Fibroblast of lung (primary cell): ENCODE results near the gene ADARB1. TPM values are rescaled to one million over a fixed set of nuclear protein-coding genes. Genes with fewer than 3 reads are reported as not detected.

ENCODE experiments used
- DNase-seq, 2 donors: peaks; one replicate each; pipeline versions ENCODE4 v3.0.0 to v3.0.0-alpha.2; 2010; ENCODE audit warnings: low read depth in 2 of 2
- H2AFZ ChIP-seq: 2 replicates; pipeline ENCODE4 v1.5.1; 2012; ENCODE audit warnings: low read length, control low read depth, inconsistent platforms
- H3K27ac ChIP-seq: 2 replicates; pipeline ENCODE4 v1.5.1; 2011; ENCODE audit warnings: low read length, control low read depth; ENCODE audit not compliant: insufficient read depth
- H3K27me3 ChIP-seq: 2 replicates; pipeline ENCODE4 v1.5.1; 2011; ENCODE audit warnings: mild to moderate bottlenecking, low read length; ENCODE audit not compliant: control insufficient read depth, insufficient read depth
- H3K36me3 ChIP-seq: 2 replicates; pipeline ENCODE4 v1.5.1; 2011; ENCODE audit warnings: low read length; ENCODE audit not compliant: control insufficient read depth, insufficient read depth
- H3K4me1 ChIP-seq: 2 replicates; pipeline ENCODE4 v1.5.1; 2011; ENCODE audit warnings: low read length; ENCODE audit not compliant: control insufficient read depth, insufficient read depth; ENCODE audit errors: extremely low read depth
- H3K4me2 ChIP-seq: 2 replicates; pipeline ENCODE4 v1.5.1; 2011; ENCODE audit warnings: low read length, control low read depth; ENCODE audit not compliant: insufficient read depth; ENCODE audit errors: extremely low read depth
- H3K4me3 ChIP-seq, 4 experiments: fragments of 200-600 bp in 1 of 4; sonication (generic) in 1 of 4; replicated peaks in 1 of 4; 2 replicates each; pipeline ENCODE4 v1.5.1; 2011 to 2016; ENCODE audit warnings: low read length in 4 of 4, low read depth in 3 of 4, mild to moderate bottlenecking in 3 of 4, control low read depth in 2 of 4, inconsistent platforms in 1 of 4, mixed read lengths in 1 of 4; ENCODE audit not compliant: insufficient read depth in 1 of 4; ENCODE audit errors: control extremely low read depth in 1 of 4
- H3K79me2 ChIP-seq: 2 replicates; pipeline ENCODE4 v1.5.1; 2012; ENCODE audit warnings: mild to moderate bottlenecking, low read length, inconsistent platforms; ENCODE audit not compliant: control insufficient read depth, insufficient read depth
- H3K9ac ChIP-seq: 2 replicates; pipeline ENCODE4 v1.5.1; 2011; ENCODE audit warnings: mild to moderate bottlenecking, low read length, control low read depth; ENCODE audit not compliant: insufficient read depth
- H3K9me3 ChIP-seq: 2 replicates; pipeline ENCODE4 v1.5.1; 2012; ENCODE audit warnings: low read depth, low read length; ENCODE audit not compliant: control insufficient read depth, insufficient read depth
- H4K20me1 ChIP-seq: 2 replicates; pipeline ENCODE4 v1.5.1; 2011; ENCODE audit warnings: low read length; ENCODE audit not compliant: control insufficient read depth, insufficient read depth; ENCODE audit errors: extremely low read depth
- CTCF ChIP-seq, 2 donors: IDR thresholded peaks in 1 of 2; conservative IDR thresholded peaks in 1 of 2; 1 replicate in 1 of 2; 2 replicates in 1 of 2; pipeline ENCODE4 v1.5.1; 2011 to 2012; ENCODE audit warnings: low read length in 2 of 2, control low read depth in 1 of 2, inconsistent platforms in 1 of 2, low read depth in 1 of 2, mild to moderate bottlenecking in 1 of 2
- EZH2 ChIP-seq: IDR thresholded peaks from 2 replicates; pipeline ENCODE4 v1.5.1; 2012; ENCODE audit warnings: low read length, control low read depth, mild to moderate bottlenecking; ENCODE audit errors: missing control alignments
- polyA plus RNA-seq, 2 donors: library from polyadenylated mRNA; depleted of rRNA in 1 of 2; stranded (reverse) in 1 of 2; unstranded in 1 of 2; fragments of >200 nt; gene quantifications; 2 replicates each; pipeline ENCODE4 v1.2.1, GENCODE V29; 2011 to 2012; ENCODE audit warnings: missing spikeins in 1 of 2
- total RNA-seq: library from RNA; depleted of rRNA; stranded (reverse); fragments of >200 nt; gene quantifications from 2 replicates; pipeline ENCODE4 v1.2.1, GENCODE V29; 2014

Gene ADARB1
- total and polyA plus RNA-seq, 2 donors (not counting 1 experiment from before 2014, with no cell fraction given) = 20.2 to 25.3 TPM

- Histone ChIP-seq H3K4me2 (no peak overlapping the region), H3K36me3 (no peaks in the 10 kb centered on the region), H2AFZ (no peak overlapping the region), H3K4me3 (no peak overlapping the region), H3K27ac (no peak overlapping the region), H3K79me2 (no peaks in the 10 kb centered on the region), H3K9ac (no peak overlapping the region), H3K9me3 (no peaks in the 10 kb centered on the region), H3K27me3 (peaks cover 3% of the 10 kb centered on the region), H3K4me1 (no peaks in the 10 kb centered on the region), H4K20me1 (peaks cover 3% of the 10 kb centered on the region)
- DNase-seq = no peak
- TF ChIP-seq CTCF (conservative IDR thresholded peaks at IDR 0.05 in 1 of 2, IDR thresholded peaks at IDR 0.05 in 1 of 2; ENCODE audit: low read depth in 1 of 2, low read length in 2 of 2) = no peak
- no peak for TF ChIP-seq EZH2
Observed at GRCh38 chr21:45123440-45123839, 49.1 kb downstream of the ADARB1 start.

- H4K20me1 ChIP-seq = peaks cover 3% of the 10 kb centered on the region
- H3K4me2 ChIP-seq = no peak overlapping the region
- H3K79me2 ChIP-seq = no peaks in the 10 kb centered on the region
- TF ChIP-seq EZH2 = no peak
- TF ChIP-seq CTCF (conservative IDR thresholded peaks at IDR 0.05 in 1 of 2, IDR thresholded peaks at IDR 0.05 in 1 of 2; ENCODE audit: low read depth in 1 of 2, low read length in 2 of 2) = no peak
- H3K36me3 ChIP-seq = no peaks in the 10 kb centered on the region
- no peak overlapping the region for H2AFZ ChIP-seq
- no peak overlapping the region for H3K4me3 ChIP-seq
- peaks cover 4% of the 10 kb centered on the region for H3K4me1 ChIP-seq
- no peak overlapping the region for H3K27ac ChIP-seq
- no peaks in the 10 kb centered on the region for H3K9me3 ChIP-seq
- H3K9ac ChIP-seq = no peak overlapping the region
- peaks cover 3% of the 10 kb centered on the region for H3K27me3 ChIP-seq
- no peak for DNase-seq
Observed at GRCh38 chr21:45124596-45124995, 50.2 kb downstream of the ADARB1 start.

DNA sequence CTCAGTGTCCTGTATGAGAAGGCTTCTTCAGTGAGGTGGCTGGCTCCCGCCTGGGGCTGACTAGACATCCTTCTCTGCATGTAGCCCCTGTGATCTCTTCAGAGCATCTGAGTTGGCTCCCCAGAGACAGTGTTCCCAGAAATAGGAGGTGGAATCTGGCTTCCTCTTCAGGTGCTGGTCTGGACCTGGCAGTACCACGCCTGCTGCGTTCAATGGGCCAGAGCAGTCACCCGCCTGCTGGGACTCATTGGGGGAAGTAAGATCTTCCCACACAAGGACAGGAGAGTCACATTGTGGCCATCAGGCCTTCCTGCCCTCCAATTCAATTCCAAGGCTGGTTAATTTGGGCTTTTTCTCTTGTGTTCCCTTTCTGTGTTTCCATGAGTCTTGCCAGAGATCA, 51.0 kb downstream of the ADARB1 start:
- H3K36me3 ChIP-seq = no peaks in the 10 kb centered on the region
- peaks cover 3% of the 10 kb centered on the region for H3K27me3 ChIP-seq
- no peak overlapping the region for H2AFZ ChIP-seq
- H3K4me2 ChIP-seq = no peak overlapping the region
- no peak overlapping the region for H3K27ac ChIP-seq
- no peak overlapping the region for H3K4me3 ChIP-seq
- H3K79me2 ChIP-seq = no peaks in the 10 kb centered on the region
- H4K20me1 ChIP-seq = peaks cover 3% of the 10 kb centered on the region
- H3K9ac ChIP-seq = no peak overlapping the region
- H3K4me1 ChIP-seq = peaks cover 9% of the 10 kb centered on the region
- TF ChIP-seq CTCF (conservative IDR thresholded peaks at IDR 0.05 in 1 of 2, IDR thresholded peaks at IDR 0.05 in 1 of 2; ENCODE audit: low read depth in 1 of 2, low read length in 2 of 2) (no peak), EZH2 (no peak)
- H3K9me3 ChIP-seq = no peaks in the 10 kb centered on the region
- DNase-seq = no peak
